WTC11 (cell line): ENCODE measurements around the gene SPAG4.

Source experiments
- ATF6 ChIP-seq: sonication (generic); formaldehyde crosslinking; IDR thresholded peaks from 2 replicates; pipeline ENCODE4 v1.8.1; 2023; ENCODE audit warnings: mild to moderate bottlenecking, missing genetic modification reagents
- CTCF ChIP-seq: fragments of 200-600 bp; IDR thresholded peaks from 2 replicates; pipeline ENCODE4 v1.8.0; 2022; ENCODE audit warnings: antibody characterized with exemption
- E2F1 ChIP-seq: sonication (generic); formaldehyde crosslinking; IDR thresholded peaks from 2 replicates; pipeline ENCODE4 v1.8.0; 2022; ENCODE audit warnings: mild to moderate bottlenecking, missing genetic modification reagents
- FOXJ3 ChIP-seq: sonication (generic); formaldehyde crosslinking; IDR thresholded peaks from 2 replicates; pipeline ENCODE4 v1.9.0; 2021; ENCODE audit warnings: missing genetic modification reagents, mild to moderate bottlenecking, borderline replicate concordance
- HMGXB4 ChIP-seq: sonication (generic); formaldehyde crosslinking; IDR thresholded peaks from 2 replicates; pipeline ENCODE4 v1.8.1; 2023; ENCODE audit warnings: mild to moderate bottlenecking, moderate library complexity, missing genetic modification reagents
- JUN ChIP-seq: sonication (generic); formaldehyde crosslinking; IDR thresholded peaks from 2 replicates; pipeline ENCODE4 v1.8.0; 2023; ENCODE audit warnings: mild to moderate bottlenecking, missing genetic modification reagents
- MAX ChIP-seq: sonication (generic); formaldehyde crosslinking; IDR thresholded peaks from 2 replicates; pipeline ENCODE4 v1.8.0; 2022; ENCODE audit warnings: mild to moderate bottlenecking, missing genetic modification reagents
- NFATC4 ChIP-seq: fragments of 250-450 bp; sonication (Bioruptor Pico); IDR thresholded peaks from 2 replicates; pipeline ENCODE4 v1.9.0; 2021; ENCODE audit warnings: mild to moderate bottlenecking
- NR2C2 ChIP-seq: sonication (generic); formaldehyde crosslinking; IDR thresholded peaks from 2 replicates; pipeline ENCODE4 v1.8.0; 2022; ENCODE audit warnings: mild to moderate bottlenecking, missing genetic modification reagents
- TF ChIP-seq, protein P1 (sequence below): sonication (generic); formaldehyde crosslinking; IDR thresholded peaks from 2 replicates; pipeline ENCODE4 v1.8.1; 2022; ENCODE audit warnings: mild to moderate bottlenecking, missing genetic modification reagents, moderate library complexity, borderline replicate concordance
- TF ChIP-seq, protein P2 (sequence below): sonication (generic); formaldehyde crosslinking; conservative IDR thresholded peaks from 2 replicates; pipeline ENCODE4 v1.8.1; 2022; ENCODE audit warnings: mild to moderate bottlenecking, missing genetic modification reagents

- TF ChIP-seq CTCF, result no peak
- no peak for TF ChIP-seq ATF6 (CRISPR knock-in tag)
- no peak for TF ChIP-seq NR2C2
- TF ChIP-seq, protein P1, sequence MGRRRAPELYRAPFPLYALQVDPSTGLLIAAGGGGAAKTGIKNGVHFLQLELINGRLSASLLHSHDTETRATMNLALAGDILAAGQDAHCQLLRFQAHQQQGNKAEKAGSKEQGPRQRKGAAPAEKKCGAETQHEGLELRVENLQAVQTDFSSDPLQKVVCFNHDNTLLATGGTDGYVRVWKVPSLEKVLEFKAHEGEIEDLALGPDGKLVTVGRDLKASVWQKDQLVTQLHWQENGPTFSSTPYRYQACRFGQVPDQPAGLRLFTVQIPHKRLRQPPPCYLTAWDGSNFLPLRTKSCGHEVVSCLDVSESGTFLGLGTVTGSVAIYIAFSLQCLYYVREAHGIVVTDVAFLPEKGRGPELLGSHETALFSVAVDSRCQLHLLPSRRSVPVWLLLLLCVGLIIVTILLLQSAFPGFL (CRISPR knock-in tag), result no peak
- TF ChIP-seq NFATC4, result no peak
- TF ChIP-seq E2F1, result no peak
- no peak for TF ChIP-seq MAX (CRISPR knock-in tag)
- TF ChIP-seq FOXJ3 (CRISPR knock-in tag), result no peak
- TF ChIP-seq, protein P2, sequence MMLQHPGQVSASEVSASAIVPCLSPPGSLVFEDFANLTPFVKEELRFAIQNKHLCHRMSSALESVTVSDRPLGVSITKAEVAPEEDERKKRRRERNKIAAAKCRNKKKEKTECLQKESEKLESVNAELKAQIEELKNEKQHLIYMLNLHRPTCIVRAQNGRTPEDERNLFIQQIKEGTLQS (CRISPR knock-in tag), result no peak
- no peak for TF ChIP-seq JUN (CRISPR knock-in tag)
- TF ChIP-seq HMGXB4 (CRISPR knock-in tag), result no peak
These were observed 35.0 kb downstream of the SPAG4 start for GRCh38 chr20:35650632-35651031.
